H1 (cell line): ENCODE data around the gene HBEGF. TPM values are rescaled to one million over a fixed set of nuclear protein-coding genes. Genes with fewer than 3 reads are reported as not detected.

Source experiments
- CBX8 ChIP-seq: fragments of 300-800, 300-1000 bp; sonication (generic); IDR thresholded peaks from 2 replicates; pipeline ENCODE4 v1.7.1; 2016; ENCODE audit warnings: low read depth, low read length, borderline replicate concordance
- CHD2 ChIP-seq: IDR thresholded peaks from 2 replicates; pipeline ENCODE4 v1.6.1; 2012; ENCODE audit warnings: low read length, improper control_type of control experiment
- CHD7 ChIP-seq: fragments of 300-600 bp; sonication (generic); IDR thresholded peaks from 2 replicates; pipeline ENCODE4 v1.7.1; 2012; ENCODE audit warnings: low read length, moderate library complexity, mild to moderate bottlenecking, inconsistent platforms; ENCODE audit not compliant: insufficient replicate concordance
- HDAC6 ChIP-seq: IDR thresholded peaks from one replicate; pipeline ENCODE4 v1.7.1; 2012; ENCODE audit warnings: low read depth, mild to moderate bottlenecking, inconsistent platforms, low read length, moderate library complexity
- KDM5A ChIP-seq: fragments of 200-600 bp; IDR thresholded peaks from 2 replicates; pipeline ENCODE4 v1.7.1; 2012; ENCODE audit warnings: mild to moderate bottlenecking, low read length, inconsistent platforms, mixed read lengths
- SP2 ChIP-seq: IDR thresholded peaks from 2 replicates; pipeline ENCODE4 v1.6.1; 2012; ENCODE audit warnings: mild to moderate bottlenecking, low read length, inconsistent platforms
- polyA plus RNA-seq, 7 experiments: library from polyadenylated mRNA; depleted of rRNA in 3 of 7; stranded (reverse) in 5 of 7; unstranded in 2 of 7; fragments of >200 nt in 5 of 7; fragments of 200-250 nt in 2 of 7; gene quantifications; 1 replicate in 5 of 7; 2 replicates in 1 of 7; 4 replicates in 1 of 7; pipeline versions ENCODE4 v1.2.1 to v1.2.3, GENCODE V29; 2011 to 2013; ENCODE audit warnings: missing spikeins in 2 of 7, mixed read lengths in 2 of 7
- total RNA-seq: library from RNA; stranded (reverse); fragmentation: NEBNext Ultra II Directional; extraction: Animal tissue kit (Norgen Biotek cat#: 25700); gene quantifications from 2 replicates; pipeline ENCODE4 v1.2.1, GENCODE V29; 2021

HBEGF gene
- total and polyA plus RNA-seq, 2 of the 8 experiments (the other 6 are each of a cell fraction or from before 2014, with no cell fraction given): 2.4 to 2.5 TPM

- TF ChIP-seq CHD7 (no peak), SP2 (no peak), CHD2 (no peak), HDAC6 (no peak), CBX8 (no peak), KDM5A (no peak)
These were observed 10.0 kb downstream of the HBEGF start (continued) for GRCh38 chr5:140336388-140336787.
